Activated T-helper 9 cell treated with anti-CD3 and anti-CD28 coated beads, Interleukin-2, amount 50 U/mL, for 16 hours (primary cell): ENCODE measurements around the gene TNNC2.
"Not testable (repeated sequence)": the region's sequence is repeated elsewhere in the genome, so short reads cannot be mapped to it uniquely, and the experiment has no call there.

Experiments
- DNase-seq: peaks from one replicate; pipeline ENCODE4 v3.0.0-alpha.2; 2020; ENCODE audit warnings: low read depth

Gene TNNC2

DNA sequence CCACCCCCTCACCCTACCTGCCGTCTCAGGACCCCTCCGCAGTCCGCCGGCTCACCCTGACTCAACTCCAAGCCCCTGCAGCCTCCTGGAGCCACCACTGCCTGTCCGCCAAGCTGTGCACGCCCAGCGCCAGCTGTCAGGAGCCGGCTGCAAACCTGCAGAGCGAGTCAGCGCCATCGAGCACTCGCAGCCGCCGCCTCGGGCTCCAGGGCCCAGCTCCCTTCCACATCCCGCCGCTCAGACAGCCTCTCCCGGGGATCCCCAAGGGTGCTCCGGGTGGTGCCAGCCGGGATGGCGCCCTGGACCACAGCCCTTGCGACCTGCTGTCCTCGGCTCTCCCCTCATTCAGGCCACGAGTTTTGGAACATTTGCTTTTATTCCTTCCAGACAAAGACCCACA is 4.3 kb downstream of the TNNC2 start:
- no peak for DNase-seq

DNA sequence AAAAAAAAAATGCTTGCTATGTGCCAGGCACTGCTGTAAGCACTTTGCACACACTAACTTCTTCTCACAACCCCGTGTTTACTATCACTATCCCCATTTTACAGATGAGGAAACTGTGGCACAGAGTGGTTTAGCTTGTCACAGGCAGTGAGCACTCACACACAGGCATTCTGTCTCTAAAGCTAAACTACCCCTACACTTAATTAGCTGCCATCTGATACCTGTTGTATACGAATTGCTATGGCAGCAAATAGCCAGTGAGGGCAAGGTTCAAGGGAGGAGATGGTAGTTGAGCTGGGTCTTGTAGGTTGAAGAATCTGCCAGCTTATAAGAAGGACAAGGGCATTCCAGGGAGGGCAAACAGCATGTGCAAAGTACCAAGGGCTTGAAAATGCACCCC is 5.2 kb downstream of the TNNC2 start:
- DNase-seq: no peak

DNA sequence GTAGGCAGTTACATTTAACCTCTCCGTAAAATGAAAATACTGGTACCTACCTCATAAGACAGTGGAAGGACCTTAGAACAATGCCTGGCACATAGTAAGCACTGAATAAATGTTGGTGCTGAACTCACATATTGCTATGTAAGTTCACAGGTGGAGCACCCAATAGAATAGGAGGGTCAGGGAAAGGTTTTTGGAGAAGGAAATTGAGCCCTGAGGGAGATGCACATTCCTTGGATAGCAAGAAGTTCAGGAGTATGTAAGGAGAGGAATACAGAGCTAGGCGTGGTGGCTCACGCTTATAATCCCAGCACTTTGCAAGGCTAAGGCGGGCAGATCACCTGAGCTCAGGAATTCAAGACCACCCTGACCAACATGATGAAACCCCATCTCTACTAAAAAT is 7.6 kb downstream of the TNNC2 start:
- DNase-seq: no peak

DNA sequence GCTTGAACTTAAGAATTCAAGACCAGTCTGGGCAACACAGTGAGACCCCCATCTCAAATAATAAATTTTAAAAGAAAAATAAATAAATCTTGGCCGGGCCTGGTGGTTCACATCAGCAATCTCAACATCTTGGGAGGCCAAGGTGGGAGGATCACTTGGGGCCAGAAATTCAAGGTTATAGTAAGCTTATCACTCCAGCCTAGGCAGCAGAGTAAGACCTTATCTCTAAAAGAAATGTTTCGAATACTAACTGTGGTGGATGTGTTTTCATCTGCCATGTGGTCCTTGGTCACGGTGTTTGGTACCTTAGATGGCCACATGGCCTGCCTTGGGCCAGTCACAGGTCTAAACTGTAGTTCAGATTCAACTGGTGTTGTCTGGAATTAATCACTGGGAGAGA is 8.9 kb downstream of the TNNC2 start:
- no peak for DNase-seq

DNA sequence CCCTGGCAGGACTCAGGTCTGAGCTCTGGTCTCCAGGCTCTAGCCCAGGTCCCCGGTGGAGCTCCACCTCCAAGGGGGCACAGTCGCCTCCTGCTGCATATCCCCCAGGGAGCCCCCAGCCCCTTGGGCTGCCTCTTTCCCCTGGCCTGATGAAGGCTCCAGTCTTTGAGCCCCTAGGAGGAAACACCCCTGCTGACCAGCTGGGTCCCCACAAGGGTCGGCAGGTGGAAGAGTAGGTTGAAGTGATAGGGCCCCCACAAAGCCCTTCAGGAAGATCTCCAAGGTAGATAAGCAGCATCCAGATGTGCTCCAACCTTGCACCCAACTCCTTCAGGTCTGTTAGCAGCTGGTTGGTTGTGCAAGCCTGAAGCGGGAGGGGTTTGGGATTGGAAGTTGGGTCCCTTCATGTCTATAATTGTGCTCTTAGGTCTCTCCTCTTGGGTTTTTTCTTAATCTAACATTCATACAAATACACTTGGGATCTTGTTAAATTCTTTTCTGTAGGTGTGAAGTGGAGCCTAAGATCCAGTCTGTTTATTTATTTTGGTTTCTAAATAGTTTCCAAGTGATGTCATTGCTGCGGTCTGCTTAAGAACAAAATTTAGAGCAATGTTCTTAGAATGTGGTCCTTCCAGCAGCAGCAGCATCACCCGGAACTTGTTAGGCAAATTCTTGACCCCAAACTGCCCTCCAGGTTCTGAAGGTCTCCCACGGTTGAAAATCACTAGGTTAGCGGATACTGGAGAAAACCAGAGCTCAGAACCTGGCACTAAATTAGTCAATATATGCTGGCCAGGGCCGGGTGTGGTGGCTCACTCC is 9.5 kb downstream of the TNNC2 start:
- DNase-seq: no peak

DNA sequence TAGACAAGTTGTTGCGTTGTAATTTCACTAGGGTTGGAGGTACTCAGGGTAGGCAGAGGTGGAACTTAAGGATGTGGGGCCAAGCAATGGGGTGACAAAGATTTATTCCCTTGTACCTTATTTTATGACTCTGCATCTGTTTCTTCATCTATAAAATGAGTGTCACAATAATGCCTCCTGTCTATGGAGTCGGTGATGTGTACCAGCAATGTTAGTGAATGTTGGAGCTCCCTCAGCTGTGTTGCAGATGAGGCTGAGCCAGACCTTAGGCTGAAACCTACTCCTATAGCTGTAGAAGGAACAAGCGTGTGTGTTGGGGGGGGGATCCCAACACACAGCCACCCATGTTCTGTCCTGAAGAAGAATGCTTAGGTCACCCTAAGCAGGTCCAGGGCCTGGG is 10.2 kb downstream of the TNNC2 start:
- no peak for DNase-seq

DNA sequence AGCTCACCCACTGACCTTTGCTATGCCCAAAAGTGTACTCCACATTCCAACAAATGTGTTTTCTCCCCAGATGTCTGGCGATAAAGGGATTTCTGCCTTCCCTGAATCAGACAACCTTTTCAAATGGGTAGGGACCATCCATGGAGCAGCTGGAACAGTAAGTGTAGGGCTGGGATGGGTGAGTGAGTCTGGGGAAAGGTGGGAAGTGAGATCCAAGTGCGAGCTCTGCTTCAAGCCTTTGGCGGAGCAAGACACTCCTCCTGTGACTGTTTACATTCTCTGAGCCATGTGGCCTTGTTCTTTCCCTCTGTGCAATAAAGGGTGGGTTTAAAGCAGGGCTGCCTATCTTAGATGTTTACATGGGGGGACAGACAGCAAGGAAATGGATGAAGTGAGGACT is 12.8 kb downstream of the TNNC2 start:
- DNase-seq: no peak

DNA sequence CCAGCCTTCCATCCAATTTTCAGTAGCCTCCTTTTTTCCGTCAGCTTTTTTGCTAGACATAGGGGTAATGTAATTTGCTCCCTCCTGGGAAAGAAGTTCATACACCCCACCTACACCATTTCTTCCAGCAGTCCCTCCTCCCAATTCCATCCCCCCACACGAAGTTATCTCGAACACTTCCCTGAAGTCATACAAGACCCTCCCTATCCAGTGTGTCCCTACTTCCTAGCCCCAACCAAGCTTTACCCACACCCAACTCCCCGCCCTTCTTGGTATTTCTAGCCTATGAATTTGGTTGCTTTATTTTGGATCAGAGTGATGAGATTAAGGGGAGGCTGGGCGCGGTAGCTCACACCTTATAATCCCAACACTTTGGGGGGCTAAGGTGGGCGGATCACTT is 13.6 kb downstream of the TNNC2 start:
- no peak for DNase-seq

DNA sequence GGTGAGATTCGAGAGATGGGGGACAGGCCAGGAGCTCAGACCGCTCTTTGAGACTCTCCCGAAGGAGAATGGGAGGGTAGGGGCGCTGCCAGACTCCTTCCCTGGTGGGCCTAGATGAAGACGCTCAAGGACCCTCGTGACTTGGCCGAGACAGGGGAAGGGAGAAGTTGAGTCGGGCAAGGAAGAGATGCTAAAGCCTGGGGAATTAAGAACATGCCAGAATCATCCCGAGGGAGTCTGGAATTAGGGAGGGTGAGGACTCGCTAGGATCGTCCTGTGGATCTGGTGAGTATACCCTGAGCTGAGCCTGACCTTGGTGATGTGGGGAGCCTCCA is 14.1 kb downstream of the TNNC2 start:
- no peak for DNase-seq

DNA sequence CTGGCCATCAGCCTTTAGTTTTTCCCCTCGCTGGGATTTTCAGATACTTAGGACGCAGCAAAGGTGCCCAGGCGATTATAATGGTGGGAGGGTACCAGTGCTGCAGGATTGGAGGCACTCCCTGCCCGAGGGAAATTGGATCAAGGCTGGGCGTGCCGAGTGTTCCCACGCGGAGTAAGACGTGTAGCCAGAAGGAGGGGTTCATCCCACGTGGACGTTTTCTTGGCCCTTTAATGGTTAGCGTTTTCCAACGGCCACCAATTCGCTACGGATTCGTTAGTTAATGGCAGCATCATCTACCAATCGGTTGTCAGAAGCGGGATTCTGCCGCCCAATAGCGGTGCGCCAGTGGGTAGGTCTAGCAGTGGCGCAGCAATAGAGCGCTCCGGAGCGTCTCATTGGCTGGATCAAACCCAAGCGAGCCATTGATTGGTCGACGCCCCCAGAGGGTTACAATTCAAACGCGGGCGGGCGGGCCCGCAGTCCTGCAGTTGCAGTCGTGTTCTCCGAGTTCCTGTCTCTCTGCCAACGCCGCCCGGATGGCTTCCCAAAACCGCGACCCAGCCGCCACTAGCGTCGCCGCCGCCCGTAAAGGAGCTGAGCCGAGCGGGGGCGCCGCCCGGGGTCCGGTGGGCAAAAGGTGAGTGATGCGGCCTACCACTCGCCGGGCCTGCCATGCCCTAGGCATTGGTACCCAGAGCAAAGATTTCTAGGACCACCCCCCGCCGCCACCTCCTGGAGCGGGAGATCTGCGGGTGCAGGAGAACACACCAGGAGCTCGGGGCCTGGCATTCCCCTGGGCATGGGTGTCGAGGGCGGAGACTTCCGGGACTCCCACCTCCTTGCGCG is 14.7 kb downstream of the TNNC2 start, which contains the start of gene UBE2C:
UBE2C (plus strand) TSS at position 488 of the 849 bp plus-strand sequence; CDS start at position 540, 52 bp downstream.
- DNase-seq: peak; percentile 87

DNA sequence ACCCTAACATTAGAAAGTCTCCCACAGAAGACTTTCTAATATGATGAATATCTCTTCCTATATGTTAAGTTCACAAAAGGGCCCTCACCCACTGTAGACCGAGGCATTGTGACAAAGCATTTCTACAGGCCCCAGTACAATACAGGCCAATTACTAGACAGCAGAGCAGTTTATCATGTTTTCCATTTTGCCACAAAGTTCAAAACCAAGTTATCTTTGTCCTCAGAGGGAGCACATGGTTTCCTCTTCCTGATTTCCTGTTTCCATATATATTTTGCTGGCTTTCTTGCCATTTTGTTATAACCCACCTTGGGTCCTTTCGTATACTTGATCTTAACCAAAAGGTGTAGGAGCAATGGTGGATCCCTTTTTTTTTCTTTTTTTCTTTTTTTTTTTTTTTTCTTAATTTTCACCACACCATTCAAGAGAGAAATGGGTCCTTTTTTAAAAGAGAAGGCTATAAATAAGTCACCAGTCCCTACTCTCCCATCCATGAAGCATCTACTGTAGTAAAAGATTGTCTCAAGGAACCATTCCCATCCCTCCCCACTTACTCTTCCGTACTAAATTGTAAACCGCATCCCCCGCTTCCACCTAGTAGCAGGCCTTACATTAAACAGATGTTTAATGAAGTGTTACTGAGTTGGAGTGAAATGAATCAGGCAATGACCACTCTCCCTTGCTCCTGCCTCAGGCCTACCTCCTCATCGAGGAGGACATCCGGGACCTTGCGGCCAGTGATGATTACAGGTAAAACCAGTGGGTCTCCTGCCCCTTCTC is 16.7 kb downstream of the TNNC2 start:
- DNase-seq: no peak

DNA sequence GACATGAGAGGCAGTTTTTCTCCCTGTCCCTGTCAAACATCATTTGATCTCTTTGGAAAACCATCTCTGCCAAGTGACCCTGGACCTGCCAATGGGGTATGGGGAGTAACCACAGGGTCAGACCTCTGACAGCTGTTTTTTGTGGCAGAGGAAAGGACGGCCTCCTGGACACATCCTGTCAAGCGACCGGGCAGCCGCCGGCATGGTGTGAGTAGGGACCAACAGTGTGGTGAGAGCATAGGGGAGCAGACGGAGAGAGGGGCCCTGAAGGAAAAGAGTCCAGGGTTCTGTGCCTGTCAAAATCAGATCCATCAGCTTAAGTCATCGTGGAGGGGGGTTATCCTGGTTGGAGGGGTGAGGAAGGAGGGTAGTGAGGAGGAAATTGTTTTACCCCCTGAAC is 25.3 kb downstream of the TNNC2 start:
- no peak for DNase-seq

DNA sequence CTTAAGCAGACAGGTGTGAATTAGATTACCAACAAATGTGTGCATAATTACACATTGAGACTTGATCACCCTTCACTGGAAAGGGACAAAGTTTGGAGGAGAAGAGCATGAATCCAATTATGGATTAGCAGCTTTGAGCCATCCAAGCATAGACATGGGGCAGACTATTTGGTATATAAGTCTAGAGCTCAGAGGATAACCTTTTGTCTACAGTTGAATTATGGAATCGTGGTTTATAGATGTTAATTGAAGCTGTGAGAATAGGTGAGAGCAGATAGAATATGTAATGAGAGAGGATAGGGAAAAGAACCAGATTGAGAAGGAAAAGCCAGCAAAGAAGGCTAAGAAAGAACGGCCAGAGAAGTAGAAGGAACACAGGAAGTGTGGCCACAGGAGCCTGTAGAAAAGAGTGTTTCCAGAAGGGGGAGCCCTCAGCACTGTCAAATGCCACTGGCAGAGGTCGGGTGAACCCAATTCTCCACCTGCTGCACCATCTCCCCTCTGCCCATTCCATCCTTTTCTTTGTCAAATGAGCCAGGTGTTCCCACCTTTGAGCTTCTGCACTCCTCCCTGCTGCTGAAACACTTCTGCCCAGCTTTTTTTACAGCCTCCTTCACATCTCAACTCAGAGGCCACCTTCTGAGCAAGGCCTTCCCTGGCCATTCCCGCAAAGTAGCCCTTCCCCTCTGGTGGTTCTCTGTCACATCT is 28.0 kb downstream of the TNNC2 start:
- peak; percentile 21 for DNase-seq

DNA sequence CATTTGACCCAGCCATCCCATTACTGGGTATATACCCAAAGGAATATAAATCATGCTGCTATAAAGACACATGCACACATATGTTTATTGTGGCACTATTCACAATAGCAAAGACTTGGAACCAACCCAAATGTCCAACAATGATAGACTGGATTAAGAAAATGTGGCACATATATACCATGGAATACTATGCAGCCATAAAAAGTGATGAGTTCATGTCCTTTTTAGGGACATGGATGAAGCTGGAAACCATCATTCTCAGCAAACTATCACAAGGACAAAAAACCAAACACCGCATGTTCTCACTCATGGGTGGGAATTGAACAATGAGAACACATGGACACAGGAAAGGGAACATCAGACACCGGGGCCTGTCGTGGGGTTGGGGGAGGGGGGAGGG is 29.2 kb downstream of the TNNC2 start:
- DNase-seq: not testable (repeated sequence)

DNA sequence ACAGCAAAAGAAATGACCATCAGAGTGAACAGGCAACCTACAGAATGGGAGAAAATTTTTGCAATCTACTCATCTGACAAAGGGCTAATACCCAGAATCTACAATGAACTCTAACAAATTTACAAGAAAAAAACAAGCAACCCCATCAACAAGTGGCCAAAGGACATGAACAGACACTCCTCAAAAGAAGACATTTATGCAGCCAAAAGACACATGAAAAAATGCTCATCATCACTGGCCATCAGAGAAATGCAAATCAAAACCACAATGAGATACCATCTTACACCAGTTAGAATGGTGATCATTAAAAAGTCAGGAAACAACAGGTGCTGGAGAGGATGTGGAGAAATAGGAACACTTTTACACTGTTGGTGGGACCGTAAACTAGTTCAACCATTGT is 29.6 kb downstream of the TNNC2 start:
- not testable (repeated sequence) for DNase-seq

DNA sequence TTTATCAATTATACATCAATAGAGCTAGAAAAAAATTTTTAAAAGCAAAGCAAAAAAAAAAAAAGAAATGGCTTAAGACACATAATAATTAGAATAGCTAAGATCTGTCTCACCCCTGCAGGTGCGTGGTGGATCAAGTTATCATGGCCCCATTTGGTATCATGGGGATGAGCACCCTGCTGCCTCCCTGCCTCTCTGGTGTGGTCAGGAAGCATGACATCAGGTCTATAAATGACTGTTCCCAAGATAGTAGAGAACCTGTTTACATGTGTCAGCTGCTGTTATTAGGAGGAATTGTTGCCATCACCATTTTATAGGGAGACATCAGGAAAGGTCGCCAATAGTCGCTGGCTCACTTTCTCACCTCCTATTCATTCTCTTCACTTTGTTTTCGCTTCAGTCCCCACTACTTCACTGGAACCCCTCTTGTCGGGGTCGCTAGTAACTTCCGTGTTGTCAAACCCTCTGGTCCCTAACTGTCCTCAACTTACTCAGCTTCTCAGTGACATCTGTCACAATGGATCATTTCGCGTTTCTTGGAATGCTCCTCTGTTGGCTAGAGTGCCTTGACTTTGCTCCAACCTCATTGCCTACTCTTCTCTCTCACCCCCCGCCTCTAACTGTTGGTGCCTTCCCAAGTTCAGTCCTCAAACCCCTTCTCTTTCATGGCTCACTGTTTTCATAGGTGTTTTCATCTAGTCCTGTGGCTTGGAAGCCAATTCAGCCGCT is 30.6 kb downstream of the TNNC2 start:
- no peak for DNase-seq

DNA sequence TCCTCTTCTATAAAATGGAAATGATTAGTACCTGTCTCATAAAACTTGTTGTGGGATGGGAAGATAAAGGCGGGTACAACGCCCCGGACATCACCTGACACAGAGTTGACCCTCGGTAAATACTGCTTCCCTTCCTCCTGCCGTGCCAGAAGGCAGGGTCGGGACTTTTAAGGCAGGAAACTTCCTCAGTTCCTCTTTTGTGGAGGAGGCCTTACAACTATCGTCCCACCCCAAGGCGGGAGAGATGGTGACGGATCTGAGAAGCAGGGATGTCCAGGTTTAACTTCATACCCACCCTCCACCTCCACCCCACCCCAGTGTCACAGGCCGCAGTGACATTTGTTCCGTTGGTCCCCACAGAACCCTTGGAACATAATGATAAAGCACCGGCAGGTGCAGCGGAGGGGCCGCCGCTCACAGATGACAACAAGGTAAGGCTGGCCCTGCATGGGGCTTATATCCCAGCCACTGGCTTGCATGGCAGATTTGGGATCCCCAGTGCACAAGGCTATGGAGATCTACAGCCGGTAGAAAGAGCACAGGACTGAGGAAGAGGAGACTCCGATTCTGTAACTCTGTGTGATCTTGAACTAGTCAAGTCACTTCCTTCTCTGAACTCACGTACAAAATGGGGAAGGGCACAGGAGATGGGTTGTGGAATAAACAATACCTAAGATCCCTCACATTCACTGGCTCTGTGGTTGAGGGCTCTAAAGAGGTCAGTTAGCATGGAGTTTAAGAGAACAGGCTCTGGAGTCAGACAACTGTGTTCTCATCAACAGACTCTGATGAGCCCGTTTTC is 34.6 kb downstream of the TNNC2 start:
- no peak for DNase-seq

DNA sequence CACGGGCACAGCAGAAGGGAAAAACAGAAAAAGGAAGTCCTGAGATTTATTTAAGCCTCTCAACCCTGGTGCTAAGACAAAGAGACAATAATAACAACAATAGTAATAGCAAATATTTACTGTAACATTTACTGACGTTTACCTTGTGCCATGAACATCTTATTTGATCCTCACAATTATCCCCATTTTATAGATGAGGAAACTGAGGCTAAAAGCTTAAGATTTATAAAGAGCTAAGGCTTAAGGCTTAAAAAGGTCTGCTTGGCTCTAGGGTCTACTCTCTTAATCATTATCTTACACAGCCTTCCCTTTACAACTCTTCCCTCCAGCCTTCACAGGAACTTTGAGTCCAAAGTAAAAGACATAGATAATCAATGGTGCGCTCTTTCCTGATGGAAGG is 38.8 kb downstream of the TNNC2 start:
- DNase-seq: no peak

DNA sequence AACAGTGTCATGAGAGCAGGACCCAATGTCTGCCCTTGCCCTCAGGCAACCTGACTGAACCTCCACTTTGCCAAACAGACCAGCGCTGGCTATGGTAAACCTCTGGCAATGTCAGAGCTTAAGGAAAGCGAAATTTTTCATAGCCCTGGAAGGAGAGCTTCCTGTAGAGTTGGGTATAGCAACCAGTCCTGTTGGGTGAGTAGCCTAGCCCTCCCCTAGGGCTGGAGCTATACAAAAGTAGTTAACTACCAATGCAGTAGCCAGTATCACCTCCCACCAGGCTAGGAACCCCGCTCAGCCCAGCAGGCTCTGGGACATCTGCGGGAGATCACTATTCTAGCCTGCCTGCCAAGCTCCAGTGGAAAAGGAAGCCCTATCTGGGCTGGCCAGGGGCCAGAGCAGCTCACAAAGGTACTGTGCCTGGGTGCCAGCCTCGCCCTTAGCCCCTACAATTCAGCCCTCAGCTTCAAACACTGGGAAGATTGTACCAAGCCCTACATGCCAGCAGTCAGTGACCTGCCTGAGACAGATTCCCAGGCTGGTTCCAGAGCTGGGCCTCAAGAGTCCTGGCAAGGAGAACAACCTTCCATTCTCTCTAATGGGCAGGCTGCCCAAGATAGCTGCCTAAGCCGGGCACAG is 43.3 kb downstream of the TNNC2 start:
- DNase-seq: no peak

DNA sequence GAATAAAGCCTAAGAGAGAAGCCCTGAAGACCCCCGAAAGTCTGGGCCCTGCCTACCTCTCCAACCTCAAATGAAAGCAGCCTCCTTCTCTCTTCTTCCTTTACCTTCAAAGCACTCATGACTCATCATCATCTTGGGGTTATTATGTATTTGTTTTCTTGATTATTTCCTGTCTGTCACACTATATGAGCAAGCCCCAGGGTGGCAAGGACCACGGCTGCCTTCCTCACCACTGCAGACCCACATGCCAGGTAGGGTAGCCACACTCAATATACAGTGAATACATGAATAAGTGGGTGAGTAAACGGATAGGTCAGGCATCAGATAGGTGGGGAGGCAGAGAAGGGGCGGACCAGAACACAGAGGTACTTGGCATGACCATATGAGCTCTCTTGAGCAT is 44.2 kb downstream of the TNNC2 start:
- DNase-seq: no peak
